Activated naive CD4-positive, alpha-beta T cell (primary cell): ENCODE measurements around the gene POLR1B.
"Not testable (repeated sequence)": the region's sequence is repeated elsewhere in the genome, so short reads cannot be mapped to it uniquely, and the experiment has no call there.

ENCODE experiments used
- DNase-seq, 4 experiments: peaks; one replicate each; lab custom pipeline; 2025; lab: John Stamatoyannopoulos, UW

Gene POLR1B

GRCh38 chr2:112541315-112542122 is 746 bp upstream of the POLR1B start:
- DNase-seq = peak; percentile 59 to 71 (median 64)

GRCh38 chr2:112542984-112543661 is 858 bp downstream of the POLR1B start:
- no peak for DNase-seq

- DNase-seq = no peak
Measured at GRCh38 chr2:112547333-112547732, 5.1 kb downstream of the POLR1B start.

GRCh38 chr2:112548980-112549379 is 6.7 kb downstream of the POLR1B start:
- DNase-seq = no peak

- no peak for DNase-seq
Measured at GRCh38 chr2:112566104-112566503, 23.8 kb downstream of the POLR1B start.

- not testable (repeated sequence) for DNase-seq
Measured at GRCh38 chr2:112566508-112566907, 24.2 kb downstream of the POLR1B start.

GRCh38 chr2:112572005-112572404 is 29.7 kb downstream of the POLR1B start:
- no peak for DNase-seq

GRCh38 chr2:112577756-112578155 is 35.5 kb downstream of the POLR1B start:
- no peak for DNase-seq

GRCh38 chr2:112579241-112579640 is 37.0 kb downstream of the POLR1B start:
- DNase-seq = no peak

- DNase-seq = no peak
Measured at GRCh38 chr2:112580084-112580483, 37.8 kb downstream of the POLR1B start.

GRCh38 chr2:112582314-112582746 is 40.1 kb downstream of the POLR1B start:
- DNase-seq = no peak

GRCh38 chr2:112583497-112584133 is 41.4 kb downstream of the POLR1B start:
- DNase-seq = no peak

GRCh38 chr2:112584134-112584890 is 42.0 kb downstream of the POLR1B start, which contains the start of gene CHCHD5:
TSS of gene CHCHD5 (plus strand) at chr2:112584609. CDS start at chr2:112584648, 39 bp downstream.
- peak; percentile 71 to 87 (median 79) for DNase-seq

GRCh38 chr2:112584891-112585250 is 42.6 kb downstream of the POLR1B start:
- no peak for DNase-seq

- no peak for DNase-seq
Measured at GRCh38 chr2:112585400-112585799, 43.1 kb downstream of the POLR1B start.

- no peak for DNase-seq
Measured at GRCh38 chr2:112585873-112586464, 43.7 kb downstream of the POLR1B start.

GRCh38 chr2:112588611-112589045 is 46.4 kb downstream of the POLR1B start:
- no peak for DNase-seq

- DNase-seq = no peak
Measured at GRCh38 chr2:112591413-112591812, 49.1 kb downstream of the POLR1B start.

GRCh38 chr2:112593736-112594135 is 51.5 kb downstream of the POLR1B start:
- no peak for DNase-seq

- DNase-seq = no peak
Measured at GRCh38 chr2:112597537-112598322, 55.5 kb downstream of the POLR1B start.

GRCh38 chr2:112600634-112601033 is 58.4 kb downstream of the POLR1B start:
- DNase-seq = no peak
